GM21786 (cell line): Measurements from ENCODE around the gene KCNE3.

Experiments
- ATAC-seq: cut with Tn5 transposase; IDR thresholded peaks from one replicate; pipeline ENCODE4 v1.9.1; 2021; ENCODE audit not compliant: unreplicated experiment

KCNE3 gene

GRCh38 chr11:74466916-74467885 lies at the start of gene KCNE3:
KCNE3 (minus strand) TSS chr11:74467549; CDS start chr11:74457563, 9,986 bp downstream.
- ATAC-seq = no peak

- ATAC-seq = no peak
Observed at GRCh38 chr11:74507582-74507981, 40.2 kb upstream of the KCNE3 start.

- ATAC-seq = no peak
Observed at GRCh38 chr11:74506823-74507222, 39.5 kb upstream of the KCNE3 start.

GRCh38 chr11:74505911-74506310 lies 38.6 kb upstream of the KCNE3 start:
- ATAC-seq = no peak

- ATAC-seq = no peak
Observed at GRCh38 chr11:74504100-74504691, 36.8 kb upstream of the KCNE3 start.

GRCh38 chr11:74494916-74495315 lies 27.6 kb upstream of the KCNE3 start:
- no peak for ATAC-seq

GRCh38 chr11:74493791-74494630 lies 26.7 kb upstream of the KCNE3 start:
- no peak for ATAC-seq

- peak; percentile 95 for ATAC-seq
Observed at GRCh38 chr11:74492974-74493790, 25.8 kb upstream of the KCNE3 start, which contains the start of gene LIPT2. LIPT2 (minus strand) TSS chr11:74493724; CDS start chr11:74493703, 21 bp downstream.

GRCh38 chr11:74492084-74492483 lies 24.7 kb upstream of the KCNE3 start:
- no peak for ATAC-seq

- no peak for ATAC-seq
Observed at GRCh38 chr11:74490941-74491340, 23.6 kb upstream of the KCNE3 start.

GRCh38 chr11:74487875-74488274 lies 20.5 kb upstream of the KCNE3 start:
- ATAC-seq = no peak

- ATAC-seq = no peak
Observed at GRCh38 chr11:74485868-74486267, 18.5 kb upstream of the KCNE3 start.

- no peak for ATAC-seq
Observed at GRCh38 chr11:74480688-74481417, 13.5 kb upstream of the KCNE3 start.

- ATAC-seq = no peak
Observed at GRCh38 chr11:74479732-74480123, 12.4 kb upstream of the KCNE3 start.

GRCh38 chr11:74478877-74479731 lies 11.8 kb upstream of the KCNE3 start:
- ATAC-seq = no peak

GRCh38 chr11:74476536-74476935 lies 9.2 kb upstream of the KCNE3 start:
- ATAC-seq = no peak

- ATAC-seq = no peak
Observed at GRCh38 chr11:74474316-74474715, 7.0 kb upstream of the KCNE3 start.

GRCh38 chr11:74473382-74474173 lies 6.2 kb upstream of the KCNE3 start:
- no peak for ATAC-seq
